K562 (cell line): ENCODE data around the gene AIRE. TPM values are rescaled to one million over a fixed set of nuclear protein-coding genes. Genes with fewer than 3 reads are reported as not detected.

Experiments used
- ATAC-seq: fragments of 200-7000 bp; cut with Tn5 transposase; 3 replicates; pipeline ENCODE4 v1.9.1; 2020; ENCODE audit warnings: moderate library complexity
- BruUV-seq: library from RNA; stranded (reverse); fragments of 400-500 nt; replicated peaks from 2 replicates; lab custom pipeline; 2021; lab: Mats Ljungman, UMichigan
- CTCF ChIA-PET: fragments of 300-600 bp; formaldehyde crosslinking; extraction: SDS; loops from one replicate; lab custom pipeline; 2021; ENCODE audit warnings: low intra/inter-chr PET ratio; lab: Yijun Ruan, JAX
- POLR2A ChIA-PET: fragments of 300-600, 350-650 bp; sonication (Branson Sonifier 250); formaldehyde crosslinking; extraction: SDS; loops from one replicate; lab custom pipeline; 2021; ENCODE audit warnings: antibody characterized with exemption, inconsistent platforms; lab: Yijun Ruan, JAX
- DNase-seq, 4 experiments: peaks; one replicate each; pipeline versions ENCODE4 v3.0.0 to v3.0.0-alpha.2; 2011 to 2018; ENCODE audit warnings: low spot score in 3 of 4, mixed read lengths in 3 of 4; ENCODE audit errors: extremely low read depth in 1 of 4
- FAIRE-seq: peaks from 2 replicates; lab custom pipeline; 2011; peaks lifted over from hg19 to GRCh38; lab: Jason Lieb, UNC
- H2AFZ ChIP-seq: 2 replicates; pipeline ENCODE4 v1.6.0; 2011; ENCODE audit warnings: low read depth, low read length, control low read depth, inconsistent platforms
- H3K27ac ChIP-seq: fragments of 200-600 bp; 3 replicates; pipeline ENCODE4 v1.8.0; 2011; ENCODE audit warnings: low read depth, mild to moderate bottlenecking, control low read depth, inconsistent platforms, low read length, moderate library complexity, mixed read lengths; ENCODE audit errors: extremely low read depth
- H3K27me3 ChIP-seq, 2 experiments: fragments of 300-600 bp in 1 of 2; 2 replicates in 1 of 2; 3 replicates in 1 of 2; pipeline versions ENCODE4 v1.6.0 to v1.8.0; 2011; ENCODE audit warnings: inconsistent platforms in 2 of 2, low read length in 2 of 2, mild to moderate bottlenecking in 1 of 2, mixed read lengths in 1 of 2, moderate library complexity in 1 of 2; ENCODE audit not compliant: control insufficient read depth in 2 of 2, insufficient read depth in 2 of 2
- H3K36me3 ChIP-seq: fragments of 300-600 bp; 3 replicates; pipeline ENCODE4 v1.8.0; 2011; ENCODE audit warnings: mild to moderate bottlenecking, low read length, inconsistent platforms; ENCODE audit not compliant: control insufficient read depth, insufficient read depth
- H3K4me1 ChIP-seq, 2 experiments: fragments of 200-600 bp in 1 of 2; replicated peaks in 1 of 2; 2 replicates in 1 of 2; 3 replicates in 1 of 2; pipeline versions ENCODE4 v1.5.1 to v1.8.0; 2011; ENCODE audit warnings: inconsistent platforms in 2 of 2, low read length in 2 of 2, mild to moderate bottlenecking in 1 of 2, mixed read lengths in 1 of 2, moderate library complexity in 1 of 2; ENCODE audit not compliant: control insufficient read depth in 2 of 2, insufficient read depth in 2 of 2
- H3K4me2 ChIP-seq: 2 replicates; pipeline ENCODE4 v1.6.1; 2011; ENCODE audit warnings: low read length, control low read depth, inconsistent platforms, mixed read lengths; ENCODE audit not compliant: insufficient read depth
- H3K4me3 ChIP-seq: fragments of 200-600 bp; sonication (generic), shearing (Covaris generic); 2 replicates; pipeline ENCODE4 v1.5.1; 2016; ENCODE audit warnings: control low read depth, inconsistent platforms
- H3K79me2 ChIP-seq: fragments of 200-600 bp; 3 replicates; pipeline ENCODE4 v1.8.0; 2011; ENCODE audit warnings: low read length, inconsistent platforms; ENCODE audit not compliant: control insufficient read depth, insufficient read depth
- H3K9ac ChIP-seq, 2 experiments: 2 replicates each; pipeline versions ENCODE4 v1.6.0 to v1.6.1; 2011; ENCODE audit warnings: low read depth in 2 of 2, low read length in 2 of 2, control low read depth in 1 of 2, inconsistent platforms in 1 of 2, mild to moderate bottlenecking in 1 of 2, mixed read lengths in 1 of 2; ENCODE audit not compliant: insufficient read depth in 1 of 2
- H3K9me1 ChIP-seq: one replicate; pipeline ENCODE4 v1.6.0; 2011; ENCODE audit warnings: inconsistent platforms, mild to moderate bottlenecking, low read length, moderate library complexity; ENCODE audit not compliant: control insufficient read depth, insufficient read depth
- H3K9me3 ChIP-seq: replicated peaks from 2 replicates; pipeline ENCODE4 v1.5.1; 2011; ENCODE audit warnings: low read depth, low read length, inconsistent platforms; ENCODE audit not compliant: control insufficient read depth, insufficient read depth
- H4K20me1 ChIP-seq: replicated peaks from 2 replicates; pipeline ENCODE4 v1.6.1; 2011; ENCODE audit warnings: low read length, inconsistent platforms, mixed read lengths; ENCODE audit not compliant: control insufficient read depth, insufficient read depth
- ELF4 ChIP-seq: fragments of 450-650 bp; formaldehyde crosslinking; IDR thresholded peaks from 2 replicates; pipeline ENCODE4 v1.4.0; 2022; ENCODE audit warnings: missing genetic modification characterization
- KLF6 ChIP-seq: fragments of 250-450 bp; sonication (Bioruptor Pico); IDR thresholded peaks from 2 replicates; pipeline ENCODE4 v1.4.0; 2020; ENCODE audit warnings: mild to moderate bottlenecking, moderate library complexity, borderline replicate concordance
- PHB ChIP-seq: fragments of 250-450 bp; sonication (Bioruptor Pico); IDR thresholded peaks from 2 replicates; pipeline ENCODE4 v1.5.0; 2021
- SAFB2 ChIP-seq: fragments of 200-400 bp; formaldehyde crosslinking; IDR thresholded peaks from 2 replicates; pipeline ENCODE4 v1.6.1; 2018; ENCODE audit warnings: borderline replicate concordance, low read length, low read depth, moderate library complexity; ENCODE audit not compliant: severe bottlenecking
- ZNF212 ChIP-seq: fragments of 450-650 bp; formaldehyde crosslinking; IDR thresholded peaks from 2 replicates; pipeline ENCODE4 v1.4.0; 2020; ENCODE audit warnings: mild to moderate bottlenecking
- WGBS: fragments of 100-300 bp; shearing (Covaris generic); methylation state at CpG from one replicate; pipeline ENCODE4 v1.1.6; 2016; ENCODE audit warnings: low coverage, mixed read lengths; ENCODE audit not compliant: insufficient coverage; ENCODE audit errors: missing lambda C conversion rate; 5-methylcytosine and 5-hydroxymethylcytosine counted together
- in situ Hi-C: fragments of 300-500 bp; cut with MboI; formaldehyde crosslinking; loops from 4 replicates; pipeline ENCODE4 v1.15.0; 2018; ENCODE audit warnings: inconsistent platforms, mixed read lengths
- intact Hi-C: fragments of 100-400 bp; cut with micrococcal nuclease; formaldehyde crosslinking; loops from 2 replicates; pipeline ENCODE4 v1.14.2; 2022
- polyA plus RNA-seq, 8 experiments: library from polyadenylated mRNA; depleted of rRNA in 4 of 8; stranded (reverse) in 5 of 8; unstranded in 3 of 8; fragments of >200 nt; fragmentation: Nextera tagmentation in 2 of 8; fragmentation: Illumina TruSeq in 1 of 8; extraction: Ambion mirVana in 2 of 8; extraction: Trizol in 1 of 8; gene quantifications; 2 replicates each; pipeline versions ENCODE4 v1.2.1 to v1.2.3, GENCODE V29; 2011 to 2014; ENCODE audit warnings: inconsistent platforms in 1 of 8, missing spikeins in 1 of 8
- total RNA-seq, 7 experiments: library from RNA; depleted of rRNA in 6 of 7; stranded (reverse); fragments of >200 nt in 6 of 7; fragmentation: Illumina TruSeq in 2 of 7; extraction: Trizol in 2 of 7; gene quantifications; 2 replicates each; pipeline versions ENCODE4 v1.2.1 to v1.2.3, GENCODE V29; 2011 to 2021; ENCODE audit warnings: low replicate concordance in 1 of 7
- TF ChIP-seq, protein P1 (sequence below): sonication (generic); formaldehyde crosslinking; IDR thresholded peaks from 2 replicates; pipeline ENCODE4 v1.8.1; 2023; ENCODE audit warnings: missing genetic modification reagents, mild to moderate bottlenecking, borderline replicate concordance

The AIRE gene
- total and polyA plus RNA-seq, 9 of the 15 experiments (the other 6 are each of a cell fraction or from before 2014, with no cell fraction given), result 0.01 TPM; not detected in 8

- ChIA-PET POLR2A (no interaction called here), CTCF (interaction anchor here (0.6 kb wide), 1 partner anchor 12 kb away, joined by 3 read pairs; no protein-coding TSS in a partner anchor)
- Histone ChIP-seq H4K20me1 (peaks cover 5% of the 10 kb centered on the region; the same call in 1 of the 2 replicates), H2AFZ (no peak overlapping the region), H3K79me2 (no peaks in the 10 kb centered on the region), H3K4me3 (no peak overlapping the region), H3K36me3 (no peaks in the 10 kb centered on the region), H3K4me1 (peaks cover 0 to 8% of the 10 kb centered on the region in 2 experiments; a peak in 2 of 5 replicates), H3K9me1 (no peaks in the 10 kb centered on the region), H3K9ac (peak overlapping the region in 1 of 2 experiments; percentile 31; a peak in 2 of 4 replicates), H3K9me3 (no peaks in the 10 kb centered on the region), H3K4me2 (no peak overlapping the region), H3K27ac (no peak overlapping the region), H3K27me3 (peaks cover 40 to 56% of the 10 kb centered on the region in 2 experiments)
- in situ Hi-C loops (loop anchor here (25.0 kb wide), 1 partner anchor 117 kb away; no protein-coding TSS in a partner anchor), intact Hi-C loops (no loop called here)
- ATAC-seq (no peak), FAIRE-seq (no peak), DNase-seq (no peak)
- 6% methylated on average over 19 of the region's 19 CpGs for WGBS
- BruUV-seq, result no TSS peak
- TF ChIP-seq SAFB2, result no peak
These were observed 6.1 kb upstream of the AIRE start for GRCh38 chr21:44279354-44280260.

DNA sequence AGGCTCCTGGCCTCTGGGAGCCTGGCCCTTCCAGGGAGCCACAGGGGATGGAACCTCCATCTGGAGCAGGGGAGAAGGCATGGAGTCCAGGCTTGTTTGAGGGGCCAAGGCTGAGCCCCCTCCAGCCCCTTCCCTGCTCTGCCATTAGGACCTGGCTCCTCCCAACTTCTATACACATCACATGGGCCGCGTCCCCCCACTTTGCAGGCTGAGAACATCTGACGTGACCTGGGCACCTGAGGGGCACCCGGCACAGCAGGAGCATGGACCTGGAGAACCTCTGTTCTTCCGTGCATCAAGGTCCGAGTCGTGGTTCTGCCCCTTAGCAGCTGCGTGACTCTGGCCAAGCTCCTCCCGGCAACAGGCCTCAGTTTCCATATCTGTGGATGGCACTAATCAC, 3.9 kb upstream of the AIRE start:
- no peak overlapping the region for H3K4me3 ChIP-seq
- H3K36me3 ChIP-seq, result no peaks in the 10 kb centered on the region
- H3K27me3 ChIP-seq, result peaks cover 48 to 70% of the 10 kb centered on the region in 2 experiments
- no peaks in the 10 kb centered on the region for H3K9me1 ChIP-seq
- no peak; the same call in 2 of the 3 replicates for ATAC-seq
- H3K79me2 ChIP-seq, result no peaks in the 10 kb centered on the region
- POLR2A ChIA-PET, result interaction anchor here (0.6 to 1.8 kb wide), 2 partner anchors 14 to 160 kb away, joined by 3 to 4 read pairs; no protein-coding TSS in a partner anchor
- DNase-seq, result no peak
- in situ Hi-C loops (loop anchor here (25.0 kb wide), 1 partner anchor 120 kb away; no protein-coding TSS in a partner anchor), intact Hi-C loops (no loop called here)
- H3K4me2 ChIP-seq, result no peak overlapping the region
- H3K9me3 ChIP-seq, result no peaks in the 10 kb centered on the region
- no peak for FAIRE-seq
- WGBS, result 16% methylated on average over 9 of the region's 9 CpGs
- H3K4me1 ChIP-seq, result peaks cover 0 to 25% of the 10 kb centered on the region in 2 experiments; a peak in 2 of 5 replicates
- no peak overlapping the region for H3K27ac ChIP-seq
- no TSS peak for BruUV-seq
- TF ChIP-seq KLF6 (CRISPR knock-in tag) (no peak), ZNF212 (CRISPR knock-in tag) (no peak), ELF4 (CRISPR knock-in tag) (no peak), PHB (no peak)
- TF ChIP-seq, protein P1, sequence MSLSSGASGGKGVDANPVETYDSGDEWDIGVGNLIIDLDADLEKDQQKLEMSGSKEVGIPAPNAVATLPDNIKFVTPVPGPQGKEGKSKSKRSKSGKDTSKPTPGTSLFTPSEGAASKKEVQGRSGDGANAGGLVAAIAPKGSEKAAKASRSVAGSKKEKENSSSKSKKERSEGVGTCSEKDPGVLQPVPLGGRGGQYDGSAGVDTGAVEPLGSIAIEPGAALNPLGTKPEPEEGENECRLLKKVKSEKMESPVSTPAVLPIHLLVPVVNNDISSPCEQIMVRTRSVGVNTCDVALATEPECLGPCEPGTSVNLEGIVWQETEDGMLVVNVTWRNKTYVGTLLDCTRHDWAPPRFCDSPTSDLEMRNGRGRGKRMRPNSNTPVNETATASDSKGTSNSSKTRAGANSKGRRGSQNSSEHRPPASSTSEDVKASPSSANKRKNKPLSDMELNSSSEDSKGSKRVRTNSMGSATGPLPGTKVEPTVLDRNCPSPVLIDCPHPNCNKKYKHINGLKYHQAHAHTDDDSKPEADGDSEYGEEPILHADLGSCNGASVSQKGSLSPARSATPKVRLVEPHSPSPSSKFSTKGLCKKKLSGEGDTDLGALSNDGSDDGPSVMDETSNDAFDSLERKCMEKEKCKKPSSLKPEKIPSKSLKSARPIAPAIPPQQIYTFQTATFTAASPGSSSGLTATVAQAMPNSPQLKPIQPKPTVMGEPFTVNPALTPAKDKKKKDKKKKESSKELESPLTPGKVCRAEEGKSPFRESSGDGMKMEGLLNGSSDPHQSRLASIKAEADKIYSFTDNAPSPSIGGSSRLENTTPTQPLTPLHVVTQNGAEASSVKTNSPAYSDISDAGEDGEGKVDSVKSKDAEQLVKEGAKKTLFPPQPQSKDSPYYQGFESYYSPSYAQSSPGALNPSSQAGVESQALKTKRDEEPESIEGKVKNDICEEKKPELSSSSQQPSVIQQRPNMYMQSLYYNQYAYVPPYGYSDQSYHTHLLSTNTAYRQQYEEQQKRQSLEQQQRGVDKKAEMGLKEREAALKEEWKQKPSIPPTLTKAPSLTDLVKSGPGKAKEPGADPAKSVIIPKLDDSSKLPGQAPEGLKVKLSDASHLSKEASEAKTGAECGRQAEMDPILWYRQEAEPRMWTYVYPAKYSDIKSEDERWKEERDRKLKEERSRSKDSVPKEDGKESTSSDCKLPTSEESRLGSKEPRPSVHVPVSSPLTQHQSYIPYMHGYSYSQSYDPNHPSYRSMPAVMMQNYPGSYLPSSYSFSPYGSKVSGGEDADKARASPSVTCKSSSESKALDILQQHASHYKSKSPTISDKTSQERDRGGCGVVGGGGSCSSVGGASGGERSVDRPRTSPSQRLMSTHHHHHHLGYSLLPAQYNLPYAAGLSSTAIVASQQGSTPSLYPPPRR (CRISPR knock-in tag), result no peak
- H3K9ac ChIP-seq, result no peak overlapping the region
- CTCF ChIA-PET, result no interaction called here
- H4K20me1 ChIP-seq, result peaks cover 13% of the 10 kb centered on the region
- no peak overlapping the region for H2AFZ ChIP-seq
